DOHH2 (cell line): ENCODE data around the gene GFI1.

Source experiments
- EZH2phosphoT487 ChIP-seq: fragments of 200-600 bp; sonication (generic); IDR thresholded peaks from 2 replicates; pipeline ENCODE4 v1.6.1; 2017; ENCODE audit warnings: borderline replicate concordance, mild to moderate bottlenecking, antibody characterized with exemption, low read length, moderate library complexity, mixed read lengths
- TF ChIP-seq, protein P1 (sequence below): fragments of 200-600 bp; sonication (generic); IDR thresholded peaks from one replicate; pipeline ENCODE4 v1.5.1; 2014; ENCODE audit warnings: antibody characterized with exemption, mild to moderate bottlenecking, low read depth, low read length; ENCODE audit not compliant: poor library complexity, severe bottlenecking

DNA sequence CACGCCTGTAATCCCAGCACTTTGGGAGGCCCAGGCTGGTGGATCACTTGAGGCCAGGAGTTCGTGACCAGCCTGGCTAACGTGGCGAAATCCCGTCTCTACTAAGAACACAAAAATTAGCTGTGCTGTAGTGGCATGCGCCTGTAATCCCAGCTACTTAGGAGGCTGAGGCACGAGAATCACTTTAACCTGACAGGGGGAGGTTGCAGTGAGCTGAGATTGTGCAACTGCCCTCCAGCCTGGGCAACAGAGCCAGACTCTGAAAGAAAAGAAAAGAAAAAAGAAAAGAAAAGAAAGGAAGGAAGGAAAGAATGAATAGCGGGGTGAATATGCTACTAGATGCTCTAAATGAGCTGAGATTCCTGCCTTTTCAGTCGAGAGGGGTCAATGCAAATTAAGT lies 7.1 kb downstream of the GFI1 start:
- TF ChIP-seq, protein P1, sequence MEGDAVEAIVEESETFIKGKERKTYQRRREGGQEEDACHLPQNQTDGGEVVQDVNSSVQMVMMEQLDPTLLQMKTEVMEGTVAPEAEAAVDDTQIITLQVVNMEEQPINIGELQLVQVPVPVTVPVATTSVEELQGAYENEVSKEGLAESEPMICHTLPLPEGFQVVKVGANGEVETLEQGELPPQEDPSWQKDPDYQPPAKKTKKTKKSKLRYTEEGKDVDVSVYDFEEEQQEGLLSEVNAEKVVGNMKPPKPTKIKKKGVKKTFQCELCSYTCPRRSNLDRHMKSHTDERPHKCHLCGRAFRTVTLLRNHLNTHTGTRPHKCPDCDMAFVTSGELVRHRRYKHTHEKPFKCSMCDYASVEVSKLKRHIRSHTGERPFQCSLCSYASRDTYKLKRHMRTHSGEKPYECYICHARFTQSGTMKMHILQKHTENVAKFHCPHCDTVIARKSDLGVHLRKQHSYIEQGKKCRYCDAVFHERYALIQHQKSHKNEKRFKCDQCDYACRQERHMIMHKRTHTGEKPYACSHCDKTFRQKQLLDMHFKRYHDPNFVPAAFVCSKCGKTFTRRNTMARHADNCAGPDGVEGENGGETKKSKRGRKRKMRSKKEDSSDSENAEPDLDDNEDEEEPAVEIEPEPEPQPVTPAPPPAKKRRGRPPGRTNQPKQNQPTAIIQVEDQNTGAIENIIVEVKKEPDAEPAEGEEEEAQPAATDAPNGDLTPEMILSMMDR, result no peak
- TF ChIP-seq EZH2phosphoT487, result no peak
